HAP-1 (cell line): ENCODE data around the gene VEGFD.
A peak's percentile ranks its signal among the peaks of the same experiment; 100 is the strongest.

Experiments used
- DNase-seq, 2 experiments: peaks; one replicate each; pipeline ENCODE4 v3.0.0-alpha.2; 2016 to 2020; ENCODE audit warnings: low spot score in 2 of 2
- H3K27me3 ChIP-seq: fragments of 250-450 bp; sonication (Bioruptor Pico); 2 replicates; pipeline ENCODE4 v1.5.1; 2020; ENCODE audit warnings: low read depth, mild to moderate bottlenecking, moderate library complexity
- H3K36me3 ChIP-seq: fragments of 250-450 bp; sonication (Bioruptor Pico); replicated peaks from 2 replicates; pipeline ENCODE4 v1.5.1; 2020; ENCODE audit warnings: mild to moderate bottlenecking
- H3K4me1 ChIP-seq: fragments of 250-450 bp; sonication (Bioruptor Pico); 2 replicates; pipeline ENCODE4 v1.5.1; 2020; ENCODE audit warnings: mild to moderate bottlenecking
- H3K4me3 ChIP-seq: fragments of 250-450 bp; sonication (Bioruptor Pico); 2 replicates; pipeline ENCODE4 v1.5.1; 2020; ENCODE audit warnings: mild to moderate bottlenecking, moderate library complexity
- H3K9me3 ChIP-seq: fragments of 250-450 bp; sonication (Bioruptor Pico); 2 replicates; pipeline ENCODE4 v1.5.1; 2020; ENCODE audit warnings: mild to moderate bottlenecking, moderate library complexity
- in situ Hi-C: fragments of 300-500 bp; cut with MboI; formaldehyde crosslinking; loops from 3 replicates; pipeline ENCODE4 v1.14.3; 2020; ENCODE audit warnings: low sequenced_read_pairs, inconsistent platforms, mixed read lengths

Gene VEGFD

GRCh38 chrX:15399962-15400391, 15.8 kb upstream of the VEGFD start:
- no peak for DNase-seq
- Histone ChIP-seq H3K9me3 (no peaks in the 10 kb centered on the region), H3K27me3 (no peaks in the 10 kb centered on the region), H3K36me3 (no peaks in the 10 kb centered on the region; the same call in 1 of the 2 replicates), H3K4me1 (peaks cover 7% of the 10 kb centered on the region), H3K4me3 (no peak overlapping the region)
- in situ Hi-C loops, result no loop called here

GRCh38 chrX:15398874-15399273, 14.7 kb upstream of the VEGFD start:
- DNase-seq, result no peak
- H3K9me3 ChIP-seq, result no peaks in the 10 kb centered on the region
- H3K4me3 ChIP-seq, result no peak overlapping the region
- in situ Hi-C loops, result no loop called here
- H3K36me3 ChIP-seq, result no peaks in the 10 kb centered on the region; the same call in 1 of the 2 replicates
- peaks cover 7% of the 10 kb centered on the region for H3K4me1 ChIP-seq
- no peaks in the 10 kb centered on the region for H3K27me3 ChIP-seq

GRCh38 chrX:15395789-15396188, 11.6 kb upstream of the VEGFD start:
- in situ Hi-C loops, result no loop called here

GRCh38 chrX:15391850-15392249, 7.6 kb upstream of the VEGFD start:
- H3K27me3 ChIP-seq, result no peaks in the 10 kb centered on the region
- DNase-seq, result no peak
- H3K9me3 ChIP-seq, result no peaks in the 10 kb centered on the region
- H3K4me1 ChIP-seq, result no peaks in the 10 kb centered on the region
- no peak overlapping the region for H3K4me3 ChIP-seq
- in situ Hi-C loops, result no loop called here
- 0 out of 2 replicates have a peak, but pooled peaks cover 5% of the 10 kb centered on the region for H3K36me3 ChIP-seq

More at GRCh38 chrX:15395789-15396188, 11.6 kb upstream of the VEGFD start:
- peaks cover 7% of the 10 kb centered on the region for H3K4me1 ChIP-seq
- H3K27me3 ChIP-seq, result no peaks in the 10 kb centered on the region
- no peaks in the 10 kb centered on the region; the same call in 1 of the 2 replicates for H3K36me3 ChIP-seq
- no peak for DNase-seq
- H3K9me3 ChIP-seq, result no peaks in the 10 kb centered on the region
- H3K4me3 ChIP-seq, result no peak overlapping the region

GRCh38 chrX:15382813-15383212, 1.4 kb downstream of the VEGFD start:
- Histone ChIP-seq H3K4me3 (no peak overlapping the region), H3K9me3 (no peaks in the 10 kb centered on the region), H3K27me3 (no peaks in the 10 kb centered on the region), H3K4me1 (no peaks in the 10 kb centered on the region), H3K36me3 (no peaks in the 10 kb centered on the region)
- in situ Hi-C loops, result no loop called here
- peak in 1 of 2 experiments; percentile 23 for DNase-seq

GRCh38 chrX:15376956-15377355, 7.3 kb downstream of the VEGFD start:
- in situ Hi-C loops, result no loop called here
- Histone ChIP-seq H3K4me3 (no peak overlapping the region), H3K9me3 (no peaks in the 10 kb centered on the region), H3K4me1 (no peaks in the 10 kb centered on the region), H3K36me3 (no peaks in the 10 kb centered on the region), H3K27me3 (no peaks in the 10 kb centered on the region)
- no peak for DNase-seq

GRCh38 chrX:15373976-15374375, 10.2 kb downstream of the VEGFD start:
- no peaks in the 10 kb centered on the region for H3K27me3 ChIP-seq
- in situ Hi-C loops, result no loop called here

GRCh38 chrX:15366506-15367352, 17.5 kb downstream of the VEGFD start:
- DNase-seq, result no peak
- in situ Hi-C loops, result no loop called here
- Histone ChIP-seq H3K27me3 (peaks cover 6% of the 10 kb centered on the region; the same call in 1 of the 2 replicates), H3K9me3 (no peaks in the 10 kb centered on the region), H3K4me3 (no peak overlapping the region), H3K36me3 (no peaks in the 10 kb centered on the region), H3K4me1 (no peaks in the 10 kb centered on the region; the same call in 1 of the 2 replicates)

More at GRCh38 chrX:15373976-15374375, 10.2 kb downstream of the VEGFD start:
- no peaks in the 10 kb centered on the region for H3K4me1 ChIP-seq
- no peak overlapping the region for H3K4me3 ChIP-seq
- DNase-seq, result no peak
- no peaks in the 10 kb centered on the region for H3K9me3 ChIP-seq
- H3K36me3 ChIP-seq, result no peaks in the 10 kb centered on the region

GRCh38 chrX:15359701-15360100, 24.5 kb downstream of the VEGFD start:
- no peak for DNase-seq
- no peaks in the 10 kb centered on the region for H3K36me3 ChIP-seq
- H3K9me3 ChIP-seq, result no peaks in the 10 kb centered on the region
- H3K4me3 ChIP-seq, result no peak overlapping the region
- in situ Hi-C loops, result no loop called here
- no peaks in the 10 kb centered on the region for H3K27me3 ChIP-seq
- H3K4me1 ChIP-seq, result no peaks in the 10 kb centered on the region

GRCh38 chrX:15358533-15358932, 25.7 kb downstream of the VEGFD start:
- no peaks in the 10 kb centered on the region for H3K27me3 ChIP-seq
- no peak for DNase-seq
- no peaks in the 10 kb centered on the region for H3K36me3 ChIP-seq
- in situ Hi-C loops, result no loop called here
- no peak overlapping the region for H3K4me3 ChIP-seq
- no peaks in the 10 kb centered on the region for H3K4me1 ChIP-seq
- no peaks in the 10 kb centered on the region for H3K9me3 ChIP-seq

- H3K36me3 ChIP-seq, result no peaks in the 10 kb centered on the region
- no peaks in the 10 kb centered on the region for H3K9me3 ChIP-seq
- no peaks in the 10 kb centered on the region for H3K4me1 ChIP-seq
- DNase-seq, result no peak
- H3K27me3 ChIP-seq, result no peaks in the 10 kb centered on the region
- in situ Hi-C loops, result no loop called here
- H3K4me3 ChIP-seq, result no peak overlapping the region
Observed at GRCh38 chrX:15356444-15356843, 27.8 kb downstream of the VEGFD start.

- Histone ChIP-seq H3K9me3 (no peaks in the 10 kb centered on the region), H3K4me1 (no peaks in the 10 kb centered on the region), H3K27me3 (no peaks in the 10 kb centered on the region; the same call in 1 of the 2 replicates), H3K36me3 (no peaks in the 10 kb centered on the region), H3K4me3 (no peak overlapping the region)
- DNase-seq, result no peak
- in situ Hi-C loops, result no loop called here
Observed at GRCh38 chrX:15350329-15350996, 33.8 kb downstream of the VEGFD start.

GRCh38 chrX:15349046-15349445, 35.2 kb downstream of the VEGFD start:
- in situ Hi-C loops, result loop anchor here (5.0 kb wide), 2 partner anchors 118 to 218 kb away; no protein-coding TSS in a partner anchor
- DNase-seq, result peak; percentile 68 to 74
- H3K9me3 ChIP-seq, result no peaks in the 10 kb centered on the region
- H3K27me3 ChIP-seq, result no peaks in the 10 kb centered on the region; the same call in 1 of the 2 replicates
- H3K36me3 ChIP-seq, result no peaks in the 10 kb centered on the region
- H3K4me3 ChIP-seq, result no peak overlapping the region
- no peaks in the 10 kb centered on the region for H3K4me1 ChIP-seq

GRCh38 chrX:15345976-15346375, 38.2 kb downstream of the VEGFD start:
- H3K27me3 ChIP-seq, result peaks cover 3% of the 10 kb centered on the region; the same call in 1 of the 2 replicates
- in situ Hi-C loops, result loop anchor here (5.0 kb wide), 2 partner anchors 121 to 221 kb away; no protein-coding TSS in a partner anchor
- no peak overlapping the region for H3K4me3 ChIP-seq
- no peaks in the 10 kb centered on the region for H3K9me3 ChIP-seq
- H3K36me3 ChIP-seq, result no peaks in the 10 kb centered on the region
- no peak for DNase-seq
- H3K4me1 ChIP-seq, result no peaks in the 10 kb centered on the region
